Hematopoietic multipotent progenitor cell treated with erythropoietin and hydrocortisone succinate and interleukin-3 and kit ligand, for 15 days (in vitro differentiated cells): Measurements from ENCODE around the gene TTBK2.

ENCODE experiments used
- DNase-seq: peaks from one replicate; pipeline ENCODE4 v3.0.0-alpha.2; 2015; ENCODE audit warnings: low spot score

The TTBK2 gene

GRCh38 chr15:42692997-42693396 is 227.6 kb downstream of the TTBK2 start:
- no peak for DNase-seq

DNA sequence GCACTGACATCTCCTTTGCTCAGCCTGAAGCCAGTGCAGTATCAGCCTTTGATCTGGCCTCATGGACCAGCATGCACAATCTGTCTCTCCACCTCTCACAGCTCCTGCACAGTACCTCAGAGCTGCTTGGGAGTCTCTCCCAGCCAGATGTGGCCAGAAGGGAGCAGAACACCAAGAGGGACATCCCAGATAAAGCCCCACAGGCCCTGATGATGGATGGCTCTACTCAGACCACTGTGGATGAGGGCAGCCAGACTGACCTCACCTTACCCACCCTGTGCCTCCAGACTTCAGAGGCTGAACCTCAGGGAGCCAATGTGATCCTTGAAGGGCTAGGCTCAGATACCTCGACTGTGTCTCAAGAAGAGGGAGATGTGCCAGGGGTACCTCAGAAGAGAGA is 228.0 kb downstream of the TTBK2 start:
- DNase-seq = no peak

GRCh38 chr15:42691770-42692169 is 228.8 kb downstream of the TTBK2 start:
- no peak for DNase-seq

- no peak for DNase-seq
Observed at GRCh38 chr15:42691308-42691707, 229.3 kb downstream of the TTBK2 start.
